ENCODE data around the gene PIP5K1B. TPM values are rescaled to one million over a fixed set of nuclear protein-coding genes. Genes with fewer than 3 reads are reported as not detected.
A peak's percentile ranks its signal among the peaks of the same experiment; 100 is the strongest.

PIP5K1B gene
- total and polyA plus RNA-seq, 2 of the 13 experiments (the other 11 are each of a cell fraction or from before 2014, with no cell fraction given): 15.8 to 17.5 TPM

DNA sequence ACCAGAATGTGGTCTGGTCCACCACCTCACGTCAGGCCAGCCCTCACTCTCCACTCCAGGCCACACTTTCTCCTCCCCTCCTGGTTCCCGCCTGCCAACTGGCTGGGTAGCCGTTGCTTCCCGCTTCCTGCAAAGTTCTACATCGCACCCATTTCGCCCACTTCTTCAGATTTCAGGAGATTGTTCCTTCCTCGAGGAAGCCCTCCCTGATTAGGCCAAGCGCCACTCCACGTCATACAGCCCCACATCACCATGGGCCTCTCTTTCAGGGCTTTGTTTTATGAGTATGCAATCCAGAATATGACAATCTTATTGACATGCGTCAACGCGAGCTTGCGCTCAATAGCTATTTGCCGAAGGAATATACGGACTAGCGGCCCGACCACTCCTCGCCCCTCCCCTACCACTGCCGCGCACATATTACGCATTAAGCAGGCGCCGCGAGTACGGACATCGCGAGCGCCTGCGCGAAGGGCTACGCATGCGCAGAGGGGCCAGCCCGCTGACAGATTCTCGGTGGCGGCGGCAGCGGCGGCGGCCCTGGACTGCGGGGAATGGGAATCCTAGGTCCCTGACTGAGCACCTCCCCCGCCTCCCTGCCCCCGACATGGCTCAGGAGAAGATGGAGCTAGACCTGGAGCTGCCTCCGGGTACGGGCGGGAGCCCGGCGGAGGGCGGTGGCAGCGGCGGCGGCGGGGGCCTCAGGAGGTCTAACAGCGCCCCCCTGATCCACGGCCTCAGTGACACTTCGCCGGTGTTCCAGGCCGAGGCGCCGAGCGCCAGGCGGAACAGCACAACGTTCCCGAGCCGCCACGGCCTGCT, 74.7 kb downstream of the PIP5K1B start (continued):
- TF ChIP-seq ZFP36L1 (CRISPR knock-in tag; IDR thresholded peaks at IDR 0.05) (peak; percentile 29; the same call in 1 of the 2 replicates), PTBP1 (IDR thresholded peaks at IDR 0.05; ENCODE audit: low read depth, low read length, poor library complexity, severe bottlenecking) (no peak), AGO1 (IDR thresholded peaks at IDR 0.05; ENCODE audit: low read depth, low read length, poor library complexity, severe bottlenecking) (no peak), ZFX (CRISPR knock-in tag; IDR thresholded peaks at IDR 0.05; ENCODE audit: low read depth) (peak; percentile 92), ARNT (IDR thresholded peaks at IDR 0.05) (no peak), NFE2L1 (CRISPR knock-in tag; IDR thresholded peaks at IDR 0.05; ENCODE audit: borderline replicate concordance) (no peak), ZNF350 (CRISPR knock-in tag; IDR thresholded peaks at IDR 0.05; ENCODE audit: borderline replicate concordance, low read depth) (peak; percentile 86), CBX2 (IDR thresholded peaks at IDR 0.05; ENCODE audit: low read depth, low read length) (no peak), CBX2 (CRISPR knock-in tag; IDR thresholded peaks at IDR 0.05; ENCODE audit: low read depth) (peak; percentile 74; the same call in 1 of the 2 replicates), MXD4 (CRISPR knock-in tag; IDR thresholded peaks at IDR 0.05) (peak; percentile 56), ZSCAN20 (CRISPR knock-in tag; IDR thresholded peaks at IDR 0.05; ENCODE audit: borderline replicate concordance) (peak; percentile 77; the same call in 1 of the 2 replicates), SRSF9 (IDR thresholded peaks at IDR 0.05; ENCODE audit: borderline replicate concordance, insufficient read depth, low read depth, low read length, poor library complexity, severe bottlenecking) (no peak), ZNF772 (CRISPR knock-in tag; IDR thresholded peaks at IDR 0.05) (no peak; the same call in 1 of the 2 replicates), ZNF850 (CRISPR knock-in tag; conservative IDR thresholded peaks at IDR 0.05) (no peak), ELF3 (CRISPR knock-in tag; IDR thresholded peaks at IDR 0.05) (peak; percentile 51; the same call in 1 of the 2 replicates), SOX13 (IDR thresholded peaks at IDR 0.05) (no peak), SOX13 (CRISPR knock-in tag; conservative IDR thresholded peaks at IDR 0.05 in 1 of 2, IDR thresholded peaks at IDR 0.05 in 1 of 2) (0 out of 4 replicates have a peak, but pooled peaks of 1 of the 2 experiments have one; percentile 37)
- TF ChIP-seq, protein P1, sequence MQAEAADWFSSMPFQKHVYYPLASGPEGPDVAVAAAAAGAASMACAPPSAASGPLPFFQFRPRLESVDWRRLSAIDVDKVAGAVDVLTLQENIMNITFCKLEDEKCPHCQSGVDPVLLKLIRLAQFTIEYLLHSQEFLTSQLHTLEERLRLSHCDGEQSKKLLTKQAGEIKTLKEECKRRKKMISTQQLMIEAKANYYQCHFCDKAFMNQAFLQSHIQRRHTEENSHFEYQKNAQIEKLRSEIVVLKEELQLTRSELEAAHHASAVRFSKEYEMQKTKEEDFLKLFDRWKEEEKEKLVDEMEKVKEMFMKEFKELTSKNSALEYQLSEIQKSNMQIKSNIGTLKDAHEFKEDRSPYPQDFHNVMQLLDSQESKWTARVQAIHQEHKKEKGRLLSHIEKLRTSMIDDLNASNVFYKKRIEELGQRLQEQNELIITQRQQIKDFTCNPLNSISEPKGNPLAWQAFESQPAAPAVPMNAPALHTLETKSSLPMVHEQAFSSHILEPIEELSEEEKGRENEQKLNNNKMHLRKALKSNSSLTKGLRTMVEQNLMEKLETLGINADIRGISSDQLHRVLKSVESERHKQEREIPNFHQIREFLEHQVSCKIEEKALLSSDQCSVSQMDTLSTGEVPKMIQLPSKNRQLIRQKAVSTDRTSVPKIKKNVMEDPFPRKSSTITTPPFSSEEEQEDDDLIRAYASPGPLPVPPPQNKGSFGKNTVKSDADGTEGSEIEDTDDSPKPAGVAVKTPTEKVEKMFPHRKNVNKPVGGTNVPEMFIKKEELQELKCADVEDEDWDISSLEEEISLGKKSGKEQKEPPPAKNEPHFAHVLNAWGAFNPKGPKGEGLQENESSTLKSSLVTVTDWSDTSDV (CRISPR knock-in tag; IDR thresholded peaks at IDR 0.05): no peak
- TF ChIP-seq, protein P2, sequence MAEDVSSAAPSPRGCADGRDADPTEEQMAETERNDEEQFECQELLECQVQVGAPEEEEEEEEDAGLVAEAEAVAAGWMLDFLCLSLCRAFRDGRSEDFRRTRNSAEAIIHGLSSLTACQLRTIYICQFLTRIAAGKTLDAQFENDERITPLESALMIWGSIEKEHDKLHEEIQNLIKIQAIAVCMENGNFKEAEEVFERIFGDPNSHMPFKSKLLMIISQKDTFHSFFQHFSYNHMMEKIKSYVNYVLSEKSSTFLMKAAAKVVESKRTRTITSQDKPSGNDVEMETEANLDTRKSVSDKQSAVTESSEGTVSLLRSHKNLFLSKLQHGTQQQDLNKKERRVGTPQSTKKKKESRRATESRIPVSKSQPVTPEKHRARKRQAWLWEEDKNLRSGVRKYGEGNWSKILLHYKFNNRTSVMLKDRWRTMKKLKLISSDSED (CRISPR knock-in tag; IDR thresholded peaks at IDR 0.05): no peak
- TF ChIP-seq, protein P3, sequence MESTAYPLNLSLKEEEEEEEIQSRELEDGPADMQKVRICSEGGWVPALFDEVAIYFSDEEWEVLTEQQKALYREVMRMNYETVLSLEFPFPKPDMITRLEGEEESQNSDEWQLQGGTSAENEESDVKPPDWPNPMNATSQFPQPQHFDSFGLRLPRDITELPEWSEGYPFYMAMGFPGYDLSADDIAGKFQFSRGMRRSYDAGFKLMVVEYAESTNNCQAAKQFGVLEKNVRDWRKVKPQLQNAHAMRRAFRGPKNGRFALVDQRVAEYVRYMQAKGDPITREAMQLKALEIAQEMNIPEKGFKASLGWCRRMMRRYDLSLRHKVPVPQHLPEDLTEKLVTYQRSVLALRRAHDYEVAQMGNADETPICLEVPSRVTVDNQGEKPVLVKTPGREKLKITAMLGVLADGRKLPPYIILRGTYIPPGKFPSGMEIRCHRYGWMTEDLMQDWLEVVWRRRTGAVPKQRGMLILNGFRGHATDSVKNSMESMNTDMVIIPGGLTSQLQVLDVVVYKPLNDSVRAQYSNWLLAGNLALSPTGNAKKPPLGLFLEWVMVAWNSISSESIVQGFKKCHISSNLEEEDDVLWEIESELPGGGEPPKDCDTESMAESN (CRISPR knock-in tag; conservative IDR thresholded peaks at IDR 0.05): peak; percentile 79
- TF ChIP-seq, protein P4, sequence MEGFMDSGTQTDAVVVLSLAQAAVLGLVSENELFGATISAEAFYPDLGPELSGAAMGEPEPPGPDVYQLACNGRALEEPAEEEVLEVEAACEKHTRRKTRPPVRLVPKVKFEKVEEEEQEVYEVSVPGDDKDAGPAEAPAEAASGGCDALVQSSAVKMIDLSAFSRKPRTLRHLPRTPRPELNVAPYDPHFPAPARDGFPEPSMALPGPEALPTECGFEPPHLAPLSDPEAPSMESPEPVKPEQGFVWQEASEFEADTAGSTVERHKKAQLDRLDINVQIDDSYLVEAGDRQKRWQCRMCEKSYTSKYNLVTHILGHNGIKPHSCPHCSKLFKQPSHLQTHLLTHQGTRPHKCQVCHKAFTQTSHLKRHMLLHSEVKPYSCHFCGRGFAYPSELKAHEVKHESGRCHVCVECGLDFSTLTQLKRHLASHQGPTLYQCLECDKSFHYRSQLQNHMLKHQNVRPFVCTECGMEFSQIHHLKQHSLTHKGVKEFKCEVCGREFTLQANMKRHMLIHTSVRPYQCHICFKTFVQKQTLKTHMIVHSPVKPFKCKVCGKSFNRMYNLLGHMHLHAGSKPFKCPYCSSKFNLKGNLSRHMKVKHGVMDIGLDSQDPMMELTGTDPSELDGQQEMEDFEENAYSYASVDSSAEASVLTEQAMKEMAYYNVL (CRISPR knock-in tag; IDR thresholded peaks at IDR 0.05; ENCODE audit: borderline replicate concordance): peak; percentile 84; the same call in 1 of the 2 replicates
